Pancreas (tissue), 10 donors: ENCODE measurements around the gene SCN3A. TPM values are rescaled to one million over a fixed set of nuclear protein-coding genes. Genes with fewer than 3 reads are reported as not detected.

Experiments used
- ATAC-seq, 4 donors: fragments of 200-7000 bp; cut with Tn5 transposase; one replicate each; pipeline versions ENCODE4 v1.8.0 to v1.9.1; 2020; ENCODE audit warnings: mild to moderate bottlenecking in 4 of 4, moderate library complexity in 4 of 4
- DNase-seq, 6 donors: peaks; one replicate each; pipeline ENCODE4 v3.0.0-alpha.2; 2020
- FAIRE-seq: peaks from 2 replicates; lab custom pipeline; 2012; peaks lifted over from hg19 to GRCh38; lab: Jason Lieb, UNC
- H3K27ac ChIP-seq, 4 donors: fragments of 200-600 bp; sonication (generic); 1 replicate in 3 of 4; 2 replicates in 1 of 4; pipeline versions ENCODE4 v1.5.0 to v1.8.0; 2020
- H3K27me3 ChIP-seq, 4 donors: fragments of 200-600 bp; one replicate each; pipeline ENCODE4 v1.8.0; 2021
- H3K36me3 ChIP-seq, 3 donors: fragments of 200-600 bp; sonication (generic) in 1 of 3; one replicate each; pipeline versions ENCODE4 v1.5.0 to v1.8.0; 2020 to 2021
- H3K4me1 ChIP-seq, 3 donors: fragments of 200-600 bp; one replicate each; pipeline ENCODE4 v1.8.0; 2021
- H3K4me3 ChIP-seq, 4 donors: fragments of 200-600 bp; sonication (generic) in 2 of 4; one replicate each; pipeline versions ENCODE4 v1.5.0 to v1.8.0; 2020 to 2021
- H3K9me3 ChIP-seq, 4 donors: fragments of 200-600 bp; one replicate each; pipeline ENCODE4 v1.8.0; 2021
- CTCF ChIP-seq, 4 donors: fragments of 200-600 bp; sonication (generic) in 3 of 4; IDR thresholded peaks; one replicate each; pipeline versions ENCODE4 v1.5.0 to v1.8.0; 2021; ENCODE audit warnings: antibody characterized with exemption in 4 of 4
- WGBS, 2 donors: extraction: QIAGEN DNeasy Blood & Tissue Kit; methylation state at CpG; one replicate each; pipeline ENCODE4 v1.1.7; 2013; 5-methylcytosine and 5-hydroxymethylcytosine counted together
- intact Hi-C, 3 donors: fragments of 100-400 bp; cut with DNase I; formaldehyde crosslinking; loops; one replicate each; pipeline versions ENCODE4 v1.11.1 to v1.14.2; 2022
- polyA plus RNA-seq, 2 donors: library from polyadenylated mRNA; stranded (reverse); fragments of 200-250 nt; gene quantifications; one replicate each; pipeline ENCODE4 v1.2.3, GENCODE V29; 2013
- total RNA-seq, 6 donors: library from RNA; stranded (reverse); fragmentation: NEBNext Ultra II Directional in 4 of 6; extraction: Animal tissue kit (Norgen Biotek cat#: 25700) in 4 of 6; gene quantifications; one replicate each; pipeline versions ENCODE4 v1.2.1 to v1.2.4, GENCODE V29; 2021 to 2023
- donor health status: healthy with polysubstance abuse.
- donor health status: DM: no; HTN: no; CAD: no; lungs with moderate emphysema.
- donor health status: DM: no; HTN: no; CAD: no.
- donor health status: control.
- donor health status: control.
- donor health status: Bipolar disorder and iron deficiency.
- donor health status: DM: yes; HTN: yes; CAD: no.
- donor health status: DM: no; HTN: no; CAD: no.
- donor health status: DM: no; HTN: no; CAD: no.
- donor health status: DM: yes; HTN: yes; CAD: no.

Gene SCN3A
- total and polyA plus RNA-seq, 8 donors: 0.08 to 1.2 (median 0.38) TPM

- no peak for FAIRE-seq
- intact Hi-C loops: no loop called here
- Histone ChIP-seq H3K36me3 (no peaks in the 10 kb centered on the region), H3K27me3 (no peaks in the 10 kb centered on the region), H3K4me3 (no peak overlapping the region), H3K9me3 (no peaks in the 10 kb centered on the region), H3K27ac (no peak overlapping the region), H3K4me1 (no peaks in the 10 kb centered on the region)
- TF ChIP-seq CTCF (IDR thresholded peaks at IDR 0.05): no peak
- no peak for ATAC-seq
- 33 to 34% methylated on average over 5 of the region's 5 CpGs for WGBS, 2 donors
- no peak for DNase-seq
Measured at GRCh38 chr2:165245081-165245793, 41.4 kb upstream of the SCN3A start.

GRCh38 chr2:165240916-165241315 lies 37.1 kb upstream of the SCN3A start:
- Histone ChIP-seq H3K27ac (no peak overlapping the region), H3K4me3 (no peak overlapping the region), H3K4me1 (no peaks in the 10 kb centered on the region), H3K36me3 (no peaks in the 10 kb centered on the region), H3K27me3 (no peaks in the 10 kb centered on the region), H3K9me3 (no peaks in the 10 kb centered on the region)
- ATAC-seq: no peak
- 56 to 60% methylated on average over 2 of the region's 2 CpGs for WGBS, 2 donors
- FAIRE-seq: no peak
- no peak for TF ChIP-seq CTCF (IDR thresholded peaks at IDR 0.05)
- intact Hi-C loops: no loop called here
- no peak for DNase-seq

GRCh38 chr2:165239856-165240515 lies 36.1 kb upstream of the SCN3A start:
- Histone ChIP-seq H3K36me3 (no peaks in the 10 kb centered on the region), H3K4me1 (no peaks in the 10 kb centered on the region), H3K4me3 (no peak overlapping the region), H3K27me3 (no peaks in the 10 kb centered on the region), H3K27ac (no peak overlapping the region), H3K9me3 (no peaks in the 10 kb centered on the region)
- TF ChIP-seq CTCF (IDR thresholded peaks at IDR 0.05): no peak
- ATAC-seq: peak in 1 of 4 donors; percentile 32
- no peak for DNase-seq
- no peak for FAIRE-seq
- 38 to 50% methylated on average over 4 of the region's 4 CpGs for WGBS, 2 donors
- intact Hi-C loops: no loop called here

- FAIRE-seq (no peak), DNase-seq (no peak), ATAC-seq (peak in 3 of 4 donors; percentile 46 to 83 (median 57))
- Histone ChIP-seq H3K36me3 (no peaks in the 10 kb centered on the region), H3K9me3 (no peaks in the 10 kb centered on the region), H3K27me3 (no peaks in the 10 kb centered on the region), H3K4me3 (no peak within 1 kb of the TSS), H3K4me1 (no peaks in the 10 kb centered on the region), H3K27ac (no peak within 1 kb of the TSS)
- intact Hi-C loops: no loop called here
- whole genome bisulfite sequencing, 2 donors: 22 to 24% methylated on average over 3 of the region's 3 CpGs
- peak in 3 of 4 donors; percentile 9 to 29 (median 11) for TF ChIP-seq CTCF (IDR thresholded peaks at IDR 0.05)
Measured at GRCh38 chr2:165239230-165239629, 35.4 kb upstream of the SCN3A start, which contains the start of gene SCN2A. SCN2A (plus strand) TSS chr2:165239414; CDS start chr2:165295824, 56,410 bp downstream.

- Histone ChIP-seq H3K4me3 (no peak overlapping the region), H3K27me3 (no peaks in the 10 kb centered on the region), H3K27ac (no peak overlapping the region), H3K9me3 (no peaks in the 10 kb centered on the region), H3K4me1 (no peaks in the 10 kb centered on the region), H3K36me3 (no peaks in the 10 kb centered on the region)
- DNase-seq: no peak
- intact Hi-C loops: no loop called here
- 7 to 8% methylated on average over 3 of the region's 3 CpGs for WGBS, 2 donors
- ATAC-seq: peak in 1 of 4 donors; percentile 44
- FAIRE-seq: no peak
- TF ChIP-seq CTCF (IDR thresholded peaks at IDR 0.05): no peak
Measured at GRCh38 chr2:165238295-165238694, 34.4 kb upstream of the SCN3A start.
